ENCODE measurements around the gene KDM8. TPM values are rescaled to one million over a fixed set of nuclear protein-coding genes. Genes with fewer than 3 reads are reported as not detected.

Gene KDM8
- total and polyA plus RNA-seq, 9 of the 15 experiments (the other 6 are each of a cell fraction or from before 2014, with no cell fraction given) = 0.61 to 9.1 (median 5.4) TPM

- no peak for TF ChIP-seq TFAP4 (CRISPR knock-in tag; IDR thresholded peaks at IDR 0.05; ENCODE audit: borderline replicate concordance)
- TF ChIP-seq ZNF764 (CRISPR knock-in tag; IDR thresholded peaks at IDR 0.05; ENCODE audit: low read depth) = no peak
- no peak for TF ChIP-seq CREB3 (tag; conservative IDR thresholded peaks at IDR 0.05; ENCODE audit: low read depth)
- no peak for TF ChIP-seq FOXM1 (IDR thresholded peaks at IDR 0.05; ENCODE audit: low read depth)
- no peak for TF ChIP-seq FOXM1 (CRISPR knock-in tag; IDR thresholded peaks at IDR 0.05; ENCODE audit: low read depth)
- TF ChIP-seq FOSL1 (tag; conservative IDR thresholded peaks at IDR 0.05) = peak; percentile 92
- TF ChIP-seq MCM5 (IDR thresholded peaks at IDR 0.05; ENCODE audit: low read depth) = no peak
- no peak for TF ChIP-seq HDAC8 (tag; IDR thresholded peaks at IDR 0.05)
- TF ChIP-seq BMI1 (IDR thresholded peaks at IDR 0.05; ENCODE audit: low read length) = no peak
- no peak for TF ChIP-seq BRF2 (IDR thresholded peaks at IDR 0.05; ENCODE audit: borderline replicate concordance, insufficient read depth, insufficient read length)
- no peak for TF ChIP-seq SIX5 (IDR thresholded peaks at IDR 0.05; ENCODE audit: borderline replicate concordance in 1 of 2, insufficient read depth in 1 of 2, low read depth in 1 of 2, low read length in 2 of 2)
- no peak for TF ChIP-seq ZFX (CRISPR knock-in tag; IDR thresholded peaks at IDR 0.05)
- TF ChIP-seq USF1 (CRISPR knock-in tag; IDR thresholded peaks at IDR 0.05) = no peak
- no peak for TF ChIP-seq CGGBP1 (CRISPR knock-in tag; IDR thresholded peaks at IDR 0.05)
- TF ChIP-seq STAT5B (CRISPR knock-in tag; IDR thresholded peaks at IDR 0.05) = no peak
- TF ChIP-seq KLF13 (tag; IDR thresholded peaks at IDR 0.05; ENCODE audit: borderline replicate concordance, low read depth) = no peak
- no peak for TF ChIP-seq PPARD (CRISPR knock-in tag; IDR thresholded peaks at IDR 0.05)
- no peak for TF ChIP-seq ATF1 (CRISPR knock-in tag; IDR thresholded peaks at IDR 0.05)
- TF ChIP-seq ATF1 (tag; IDR thresholded peaks at IDR 0.05) = peak; percentile 59
- TF ChIP-seq SRSF9 (IDR thresholded peaks at IDR 0.05; ENCODE audit: borderline replicate concordance, low read depth, low read length) = no peak
- no peak for TF ChIP-seq ZNF197 (CRISPR knock-in tag; IDR thresholded peaks at IDR 0.05; ENCODE audit: low read depth)
- no peak for TF ChIP-seq ZNF57 (CRISPR knock-in tag; IDR thresholded peaks at IDR 0.05)
- TF ChIP-seq CHCHD3 (CRISPR knock-in tag; IDR thresholded peaks at IDR 0.05) = no peak
These were observed 42.2 kb downstream of the KDM8 start (continued) for GRCh38 chr16:27245276-27246172.

Data from K562 (cell line).